ENCODE data around the gene RACGAP1.
"Not testable (repeated sequence)": the region's sequence is repeated elsewhere in the genome, so short reads cannot be mapped to it uniquely, and the experiment has no call there.

The RACGAP1 gene

DNA sequence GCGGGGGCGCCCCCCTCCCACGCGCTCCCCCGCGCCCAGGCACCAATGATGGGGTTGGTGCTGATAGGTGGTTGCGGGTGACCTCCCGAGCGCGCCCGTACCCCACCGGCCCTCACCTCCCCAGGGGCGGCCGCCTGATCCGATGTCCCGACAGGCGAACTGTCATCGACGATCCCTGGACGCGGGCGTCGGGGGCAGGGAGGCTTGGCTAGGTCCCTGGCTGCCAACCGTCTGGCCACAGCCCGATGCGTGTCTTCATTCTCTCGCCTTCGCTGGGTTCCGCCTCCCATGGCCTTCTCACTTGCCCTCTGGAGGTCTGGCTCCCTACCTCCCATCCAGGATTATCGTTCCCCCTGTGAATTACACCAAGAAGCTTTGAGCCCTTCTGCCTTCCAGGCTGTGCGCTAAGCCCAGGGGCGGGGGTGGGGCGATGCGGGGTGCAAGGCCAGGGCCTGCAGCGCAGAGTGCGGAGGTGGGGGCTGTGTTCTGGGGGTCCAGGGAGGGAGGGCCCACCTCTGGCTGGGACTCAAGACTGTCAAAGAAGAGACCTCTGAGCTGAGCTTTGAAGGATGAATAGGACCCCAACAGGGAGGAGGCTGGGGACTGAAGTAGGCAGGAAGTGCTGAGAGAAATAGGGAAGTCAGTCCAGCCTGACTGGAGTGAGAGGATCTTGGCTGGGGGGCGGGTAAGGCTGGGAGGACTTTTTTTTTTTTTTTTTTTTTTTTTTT, 7.7 kb upstream of the RACGAP1 start:
- TF ChIP-seq, protein P1, sequence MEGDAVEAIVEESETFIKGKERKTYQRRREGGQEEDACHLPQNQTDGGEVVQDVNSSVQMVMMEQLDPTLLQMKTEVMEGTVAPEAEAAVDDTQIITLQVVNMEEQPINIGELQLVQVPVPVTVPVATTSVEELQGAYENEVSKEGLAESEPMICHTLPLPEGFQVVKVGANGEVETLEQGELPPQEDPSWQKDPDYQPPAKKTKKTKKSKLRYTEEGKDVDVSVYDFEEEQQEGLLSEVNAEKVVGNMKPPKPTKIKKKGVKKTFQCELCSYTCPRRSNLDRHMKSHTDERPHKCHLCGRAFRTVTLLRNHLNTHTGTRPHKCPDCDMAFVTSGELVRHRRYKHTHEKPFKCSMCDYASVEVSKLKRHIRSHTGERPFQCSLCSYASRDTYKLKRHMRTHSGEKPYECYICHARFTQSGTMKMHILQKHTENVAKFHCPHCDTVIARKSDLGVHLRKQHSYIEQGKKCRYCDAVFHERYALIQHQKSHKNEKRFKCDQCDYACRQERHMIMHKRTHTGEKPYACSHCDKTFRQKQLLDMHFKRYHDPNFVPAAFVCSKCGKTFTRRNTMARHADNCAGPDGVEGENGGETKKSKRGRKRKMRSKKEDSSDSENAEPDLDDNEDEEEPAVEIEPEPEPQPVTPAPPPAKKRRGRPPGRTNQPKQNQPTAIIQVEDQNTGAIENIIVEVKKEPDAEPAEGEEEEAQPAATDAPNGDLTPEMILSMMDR (IDR thresholded peaks at IDR 0.05; ENCODE audit: borderline replicate concordance, control extremely low read depth, extremely low read depth, insufficient read depth, missing control alignments): no peak
- in situ Hi-C loops (cut with MboI; ENCODE audit: low sequenced_read_pairs, unreplicated experiment): no loop called here
- DNase-seq (ENCODE audit: low spot score): peak; percentile 50

DNA sequence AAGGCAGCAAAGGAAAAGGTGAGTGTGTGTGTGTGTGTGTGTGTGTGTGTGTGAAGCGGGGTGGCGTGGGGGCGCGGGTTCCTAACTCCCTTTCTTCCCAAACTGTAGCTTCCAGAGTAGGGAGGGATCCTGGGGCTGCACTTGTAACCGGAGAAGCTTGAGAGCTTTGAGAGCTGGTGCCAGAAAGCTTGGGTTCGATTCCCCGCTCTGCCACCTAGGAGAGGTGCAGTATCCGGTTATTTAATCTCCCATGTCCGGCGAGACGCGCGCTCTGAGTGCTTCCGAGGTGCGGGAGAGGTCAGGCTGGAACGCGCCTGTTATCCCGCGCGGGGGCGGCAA, 7.2 kb upstream of the RACGAP1 start:
- no peak for DNase-seq (ENCODE audit: low spot score)
- TF ChIP-seq, protein P1 (IDR thresholded peaks at IDR 0.05; ENCODE audit: borderline replicate concordance, control extremely low read depth, extremely low read depth, insufficient read depth, missing control alignments): no peak
- in situ Hi-C loops (cut with MboI; ENCODE audit: low sequenced_read_pairs, unreplicated experiment): no loop called here

- DNase-seq (ENCODE audit: low spot score); in situ Hi-C loops (cut with MboI; ENCODE audit: low sequenced_read_pairs, unreplicated experiment): not testable (repeated sequence)
These were observed 5.2 kb upstream of the RACGAP1 start for GRCh38 chr12:50030449-50030848.

DNA sequence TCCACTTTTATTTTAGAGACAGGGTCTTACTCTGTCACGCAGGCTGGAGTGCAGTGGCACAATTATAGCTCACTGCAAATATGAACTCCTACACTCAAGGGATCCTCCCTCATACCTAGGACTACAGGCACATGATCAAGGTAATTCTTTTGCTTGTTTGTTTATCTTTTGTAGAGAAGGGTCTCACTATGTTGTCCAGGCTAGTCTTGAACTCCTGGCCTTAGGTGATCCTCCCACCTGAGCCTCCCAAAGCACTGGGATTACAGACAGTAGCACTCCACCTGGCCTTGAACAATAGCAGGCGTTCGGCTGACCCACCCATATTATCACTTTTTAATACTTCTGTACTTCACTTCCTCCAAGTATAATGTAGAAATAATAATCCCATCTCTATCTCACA, 1.4 kb upstream of the RACGAP1 start:
- in situ Hi-C loops (cut with MboI; ENCODE audit: low sequenced_read_pairs, unreplicated experiment): no loop called here
- TF ChIP-seq, protein P1 (IDR thresholded peaks at IDR 0.05; ENCODE audit: borderline replicate concordance, control extremely low read depth, extremely low read depth, insufficient read depth, missing control alignments): no peak

DNA sequence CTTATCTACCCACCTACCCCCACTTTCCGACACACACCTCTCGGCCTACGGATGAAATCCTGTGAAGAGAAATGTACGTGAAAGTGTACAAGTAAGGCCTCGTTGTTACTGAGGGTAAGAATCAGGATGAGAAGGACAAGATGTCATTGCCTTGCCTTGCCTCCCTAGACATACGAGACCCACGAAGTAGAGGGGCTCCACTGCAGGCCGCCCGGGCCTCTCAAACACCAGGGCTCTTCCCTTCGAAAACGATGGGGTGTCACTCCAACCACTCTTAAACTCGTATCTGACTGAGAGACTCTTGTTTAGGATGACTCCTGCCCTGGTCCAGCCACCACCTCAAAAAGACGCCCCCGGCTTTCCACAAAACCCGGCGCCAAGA, 498 bp downstream of the RACGAP1 start:
- TF ChIP-seq, protein P1 (IDR thresholded peaks at IDR 0.05; ENCODE audit: borderline replicate concordance, control extremely low read depth, extremely low read depth, insufficient read depth, missing control alignments): no peak
- peak; percentile 41 for DNase-seq (ENCODE audit: low spot score)

More for the DNA sequence above, 1.4 kb upstream of the RACGAP1 start:
- DNase-seq (ENCODE audit: low spot score): no peak

DNA sequence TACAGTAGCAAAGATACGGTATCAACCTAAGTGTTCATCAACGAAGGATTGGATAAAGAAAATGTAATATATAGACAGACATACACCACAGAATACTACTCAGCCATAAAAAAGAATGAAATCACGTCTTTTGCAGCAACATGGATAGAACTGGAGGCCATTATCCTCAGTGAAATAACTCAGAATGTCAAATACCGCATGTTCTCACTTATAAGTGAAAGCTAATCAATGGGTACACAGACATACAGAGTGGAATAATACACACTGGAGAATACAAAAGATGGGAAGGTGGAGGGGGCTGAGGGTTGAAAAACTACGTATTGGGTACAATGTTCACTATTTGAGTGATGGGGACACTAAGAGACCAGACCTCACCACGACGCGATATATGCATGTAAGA, 1.1 kb downstream of the RACGAP1 start:
- TF ChIP-seq, protein P1 (IDR thresholded peaks at IDR 0.05; ENCODE audit: borderline replicate concordance, control extremely low read depth, extremely low read depth, insufficient read depth, missing control alignments): no peak
- DNase-seq (ENCODE audit: low spot score): no peak
- in situ Hi-C loops (cut with MboI; ENCODE audit: low sequenced_read_pairs, unreplicated experiment): no loop called here

More for the DNA sequence above, 498 bp downstream of the RACGAP1 start:
- in situ Hi-C loops (cut with MboI; ENCODE audit: low sequenced_read_pairs, unreplicated experiment): no loop called here

- in situ Hi-C loops (cut with MboI; ENCODE audit: low sequenced_read_pairs, unreplicated experiment): no loop called here
- DNase-seq (ENCODE audit: low spot score): no peak
- TF ChIP-seq, protein P1 (IDR thresholded peaks at IDR 0.05; ENCODE audit: borderline replicate concordance, control extremely low read depth, extremely low read depth, insufficient read depth, missing control alignments): no peak
These were observed 2.4 kb downstream of the RACGAP1 start for GRCh38 chr12:50022903-50023302.
